ENCODE measurements around the gene TMEM270.
"Not testable (repeated sequence)": the region's sequence is repeated elsewhere in the genome, so short reads cannot be mapped to it uniquely, and the experiment has no call there.

The TMEM270 gene

DNA sequence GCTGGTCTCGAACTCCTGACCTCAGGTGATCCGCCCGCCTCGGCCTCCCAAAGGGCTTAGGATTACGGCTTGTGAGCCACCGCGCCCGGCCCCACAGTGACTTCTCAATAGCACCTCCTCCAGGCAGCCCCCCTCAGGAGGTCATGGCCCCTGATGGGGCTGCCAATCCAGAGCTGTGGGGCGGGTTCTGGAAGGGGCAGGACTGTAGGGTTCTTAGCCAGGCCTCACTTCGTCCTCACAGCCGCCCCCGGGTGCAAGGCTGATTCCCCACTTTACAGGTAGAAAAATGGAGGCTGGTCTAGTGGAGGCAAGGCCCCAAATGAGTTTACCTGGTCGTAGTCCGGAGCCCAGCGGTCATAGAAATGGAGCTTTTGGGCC, 19.3 kb upstream of the TMEM270 start:
- no peaks in the 10 kb centered on the region for H3K27me3 ChIP-seq (replicated peaks; ENCODE audit: control insufficient read depth, insufficient read depth, low read length)
- H3K4me3 ChIP-seq (replicated peaks; ENCODE audit: low read depth, low read length) = peak overlapping the region; percentile 64
- TF ChIP-seq, protein P1, sequence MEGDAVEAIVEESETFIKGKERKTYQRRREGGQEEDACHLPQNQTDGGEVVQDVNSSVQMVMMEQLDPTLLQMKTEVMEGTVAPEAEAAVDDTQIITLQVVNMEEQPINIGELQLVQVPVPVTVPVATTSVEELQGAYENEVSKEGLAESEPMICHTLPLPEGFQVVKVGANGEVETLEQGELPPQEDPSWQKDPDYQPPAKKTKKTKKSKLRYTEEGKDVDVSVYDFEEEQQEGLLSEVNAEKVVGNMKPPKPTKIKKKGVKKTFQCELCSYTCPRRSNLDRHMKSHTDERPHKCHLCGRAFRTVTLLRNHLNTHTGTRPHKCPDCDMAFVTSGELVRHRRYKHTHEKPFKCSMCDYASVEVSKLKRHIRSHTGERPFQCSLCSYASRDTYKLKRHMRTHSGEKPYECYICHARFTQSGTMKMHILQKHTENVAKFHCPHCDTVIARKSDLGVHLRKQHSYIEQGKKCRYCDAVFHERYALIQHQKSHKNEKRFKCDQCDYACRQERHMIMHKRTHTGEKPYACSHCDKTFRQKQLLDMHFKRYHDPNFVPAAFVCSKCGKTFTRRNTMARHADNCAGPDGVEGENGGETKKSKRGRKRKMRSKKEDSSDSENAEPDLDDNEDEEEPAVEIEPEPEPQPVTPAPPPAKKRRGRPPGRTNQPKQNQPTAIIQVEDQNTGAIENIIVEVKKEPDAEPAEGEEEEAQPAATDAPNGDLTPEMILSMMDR (IDR thresholded peaks at IDR 0.05; ENCODE audit: insufficient read depth, low read length, poor library complexity, severe bottlenecking) = no peak
- no peaks in the 10 kb centered on the region for H3K36me3 ChIP-seq (ENCODE audit: control insufficient read depth, insufficient read depth, low read length)
- DNase-seq (ENCODE audit: extremely low read depth, insufficient read length) = no peak

DNA sequence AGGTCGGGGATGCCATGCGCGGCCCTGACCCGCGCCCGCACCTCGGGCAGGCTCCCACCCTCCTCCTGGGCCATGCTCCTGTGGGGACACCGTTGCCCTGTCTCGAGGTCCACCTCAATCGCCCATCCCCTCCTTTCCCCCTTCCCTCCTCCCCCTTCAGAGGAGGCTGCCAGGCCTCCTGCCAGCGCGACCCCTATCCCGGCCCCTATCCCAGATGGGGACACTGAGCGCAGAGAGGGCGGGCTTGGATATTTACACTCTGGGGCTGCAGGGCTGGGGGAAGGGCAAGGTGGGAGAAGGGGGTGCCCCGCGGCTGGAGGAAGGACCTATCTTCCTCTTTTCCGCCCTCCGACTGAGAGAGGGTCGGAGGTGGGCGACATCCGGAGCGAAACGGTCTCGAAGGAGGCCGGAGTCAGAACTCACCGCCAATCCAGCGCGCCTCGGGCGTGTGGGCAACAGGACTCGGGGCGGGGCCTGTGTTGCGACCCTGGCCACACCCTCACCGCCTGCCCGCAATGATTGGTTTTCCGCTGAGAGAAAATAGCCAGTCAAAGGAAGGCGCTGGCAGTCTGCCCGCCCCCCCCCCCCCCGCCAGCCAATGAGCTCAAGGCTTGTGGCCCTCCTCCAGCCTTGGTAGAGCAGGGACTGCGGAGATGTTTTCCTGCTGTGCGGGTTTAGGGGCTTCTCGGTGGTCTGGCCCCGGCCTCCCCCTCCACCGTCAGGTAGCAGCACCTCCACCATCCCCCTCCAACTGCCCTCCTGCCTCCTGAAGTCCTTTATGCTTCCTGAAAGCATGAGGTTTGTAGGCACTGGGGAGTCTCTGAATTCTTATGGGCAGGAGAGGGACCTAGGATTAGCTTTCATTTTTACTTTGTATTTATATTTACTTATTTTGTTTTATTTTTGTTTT, 18.6 kb upstream of the TMEM270 start, which contains the start of gene METTL27:
METTL27 (minus strand) TSS at position 450 of the 910 bp plus-strand sequence; CDS start at position 74, 376 bp downstream.
- TF ChIP-seq, protein P1 (IDR thresholded peaks at IDR 0.05; ENCODE audit: insufficient read depth, low read length, poor library complexity, severe bottlenecking) = no peak
- peak; percentile 89 for DNase-seq (ENCODE audit: extremely low read depth, insufficient read length)
- Histone ChIP-seq H3K27me3 (replicated peaks; ENCODE audit: control insufficient read depth, insufficient read depth, low read length) (no peaks in the 10 kb centered on the region), H3K36me3 (ENCODE audit: control insufficient read depth, insufficient read depth, low read length) (no peaks in the 10 kb centered on the region), H3K4me3 (replicated peaks; ENCODE audit: low read depth, low read length) (peak within 1 kb of the TSS; percentile 82)

DNA sequence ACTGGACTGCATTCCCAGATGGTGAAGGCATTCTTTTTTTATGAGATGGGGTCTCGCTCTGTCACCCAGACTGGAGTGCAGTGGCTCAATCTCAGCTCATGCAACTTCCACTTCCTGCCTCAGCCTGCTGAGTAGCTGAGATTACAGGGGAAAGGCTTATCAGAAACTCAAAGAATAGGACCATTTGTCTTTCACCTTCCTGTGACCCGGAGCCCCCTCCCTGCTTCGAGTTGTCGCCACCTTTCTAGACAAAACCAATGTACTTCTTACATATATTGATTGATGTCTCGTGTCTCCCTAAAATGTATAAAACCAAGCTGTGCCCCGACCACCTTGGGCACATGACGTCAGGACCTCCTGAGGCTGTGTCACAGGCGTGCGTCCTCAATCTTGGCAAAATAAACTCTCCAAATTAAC, 16.8 kb upstream of the TMEM270 start:
- Histone ChIP-seq H3K36me3 (ENCODE audit: control insufficient read depth, insufficient read depth, low read length) (no peaks in the 10 kb centered on the region), H3K27me3 (replicated peaks; ENCODE audit: control insufficient read depth, insufficient read depth, low read length) (no peaks in the 10 kb centered on the region), H3K4me3 (replicated peaks; ENCODE audit: low read depth, low read length) (no peak overlapping the region)
- no peak for DNase-seq (ENCODE audit: extremely low read depth, insufficient read length)
- TF ChIP-seq, protein P1 (IDR thresholded peaks at IDR 0.05; ENCODE audit: insufficient read depth, low read length, poor library complexity, severe bottlenecking) = no peak

DNA sequence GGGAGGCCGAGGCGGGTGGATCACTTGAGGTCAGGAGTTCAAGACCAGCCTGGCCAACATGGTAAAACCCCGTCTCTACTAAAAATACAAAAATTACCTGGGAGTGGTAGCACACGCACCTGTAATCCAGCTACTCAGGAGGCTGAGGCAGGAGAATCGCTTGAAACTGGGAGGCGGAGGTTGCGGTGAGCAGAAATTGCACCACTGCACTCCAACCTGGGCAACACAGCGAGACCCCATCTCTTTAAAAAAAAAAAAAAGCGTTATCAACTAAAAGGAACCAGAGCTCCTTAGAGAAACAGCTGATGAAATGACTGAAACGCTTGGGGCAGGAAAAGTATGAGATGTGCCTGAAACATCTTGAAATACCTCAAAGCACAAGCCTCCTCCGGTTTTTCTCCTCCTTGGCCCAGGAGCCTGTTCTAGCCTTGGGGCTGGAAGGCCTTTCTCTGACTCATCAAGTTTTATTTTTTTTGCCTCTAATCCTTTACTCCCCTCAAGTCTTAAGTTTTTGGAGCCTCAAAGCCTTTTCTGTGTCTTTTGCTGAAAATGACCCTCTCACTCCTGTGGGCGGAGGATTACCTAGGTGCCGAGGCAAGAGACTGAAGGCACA, 16.0 kb upstream of the TMEM270 start:
- TF ChIP-seq, protein P1 (IDR thresholded peaks at IDR 0.05; ENCODE audit: insufficient read depth, low read length, poor library complexity, severe bottlenecking) = no peak
- no peaks in the 10 kb centered on the region for H3K36me3 ChIP-seq (ENCODE audit: control insufficient read depth, insufficient read depth, low read length)
- H3K4me3 ChIP-seq (replicated peaks; ENCODE audit: low read depth, low read length) = no peak overlapping the region
- no peak for DNase-seq (ENCODE audit: extremely low read depth, insufficient read length)
- H3K27me3 ChIP-seq (replicated peaks; ENCODE audit: control insufficient read depth, insufficient read depth, low read length) = no peaks in the 10 kb centered on the region

DNA sequence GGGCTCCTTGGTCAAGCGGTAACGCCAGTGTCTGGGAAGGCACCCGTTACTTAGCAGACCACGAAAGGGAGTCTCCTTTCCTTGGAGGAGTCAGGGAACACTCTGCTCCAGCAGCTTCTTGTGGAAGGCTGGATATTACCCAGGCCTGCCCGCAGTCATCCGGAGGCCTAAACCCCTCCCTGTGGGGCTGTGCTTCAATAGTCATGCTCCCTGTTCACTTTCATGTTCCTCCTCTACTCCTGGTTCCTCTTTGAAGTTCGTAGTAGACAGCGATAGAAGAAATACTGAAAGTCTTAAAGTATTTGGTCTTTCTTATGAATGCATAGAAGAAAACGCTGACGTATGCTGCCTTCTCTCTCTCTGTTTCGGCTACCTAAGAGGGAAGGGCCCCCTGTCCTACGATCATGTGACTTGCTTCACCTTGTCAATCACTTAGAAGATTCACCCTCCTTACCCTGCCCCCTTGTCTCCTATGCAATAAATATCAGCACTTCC, 15.2 kb upstream of the TMEM270 start:
- not testable (repeated sequence) for H3K27me3 ChIP-seq (replicated peaks; ENCODE audit: control insufficient read depth, insufficient read depth, low read length); H3K36me3 ChIP-seq (ENCODE audit: control insufficient read depth, insufficient read depth, low read length); H3K4me3 ChIP-seq (replicated peaks; ENCODE audit: low read depth, low read length)
- DNase-seq (ENCODE audit: extremely low read depth, insufficient read length) = peak; percentile 64

Data from GM06990 (cell line).